Stimulated activated CD8-positive, alpha-beta memory T cell treated with anti-CD3 and anti-CD28 coated beads, Interleukin-12 subunit alpha, Interleukin-12 subunit beta, amount 100 ng/mL, for 1 hour (primary cell): ENCODE measurements around the gene SERPINE1.
A peak's percentile ranks its signal among the peaks of the same experiment; 100 is the strongest.

Experiments used
- DNase-seq: peaks from one replicate; pipeline ENCODE4 v3.0.0-alpha.2; 2020; ENCODE audit warnings: low read depth

Gene SERPINE1

DNA sequence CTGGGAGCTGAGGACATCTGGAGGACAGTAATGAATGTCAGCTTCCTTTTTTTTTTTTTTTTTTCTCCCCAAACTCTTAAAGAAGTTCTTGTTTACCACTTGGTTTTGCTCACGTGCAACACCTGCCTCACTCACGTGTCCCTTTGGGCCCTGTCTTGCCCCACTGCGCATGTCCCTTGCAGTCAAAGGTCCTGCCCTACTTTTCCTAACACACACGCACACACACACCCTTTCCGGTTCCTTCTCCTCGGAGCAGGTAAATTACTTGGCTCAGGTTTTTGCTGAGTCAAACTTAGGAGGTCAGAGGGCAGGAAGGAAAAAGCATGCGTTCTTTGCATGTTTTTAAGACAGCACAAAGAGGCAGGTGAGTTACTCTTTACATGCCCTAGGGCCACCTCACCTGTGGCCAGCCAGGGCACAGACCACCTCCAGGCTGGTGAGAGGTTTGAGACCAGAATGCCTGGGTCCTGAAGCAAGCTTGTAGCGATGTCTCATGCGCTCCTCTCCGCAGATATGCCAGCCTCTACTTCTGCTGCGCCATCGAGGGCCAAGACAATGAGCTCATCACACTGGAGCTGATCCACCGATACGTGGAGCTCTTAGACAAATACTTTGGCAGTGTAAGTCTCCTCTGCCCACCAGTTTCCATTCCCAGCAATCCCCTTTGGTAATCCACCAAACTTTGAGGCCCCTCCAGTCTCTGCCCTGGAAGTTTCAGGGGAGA lies 30.1 kb downstream of the SERPINE1 start:
- DNase-seq: no peak

DNA sequence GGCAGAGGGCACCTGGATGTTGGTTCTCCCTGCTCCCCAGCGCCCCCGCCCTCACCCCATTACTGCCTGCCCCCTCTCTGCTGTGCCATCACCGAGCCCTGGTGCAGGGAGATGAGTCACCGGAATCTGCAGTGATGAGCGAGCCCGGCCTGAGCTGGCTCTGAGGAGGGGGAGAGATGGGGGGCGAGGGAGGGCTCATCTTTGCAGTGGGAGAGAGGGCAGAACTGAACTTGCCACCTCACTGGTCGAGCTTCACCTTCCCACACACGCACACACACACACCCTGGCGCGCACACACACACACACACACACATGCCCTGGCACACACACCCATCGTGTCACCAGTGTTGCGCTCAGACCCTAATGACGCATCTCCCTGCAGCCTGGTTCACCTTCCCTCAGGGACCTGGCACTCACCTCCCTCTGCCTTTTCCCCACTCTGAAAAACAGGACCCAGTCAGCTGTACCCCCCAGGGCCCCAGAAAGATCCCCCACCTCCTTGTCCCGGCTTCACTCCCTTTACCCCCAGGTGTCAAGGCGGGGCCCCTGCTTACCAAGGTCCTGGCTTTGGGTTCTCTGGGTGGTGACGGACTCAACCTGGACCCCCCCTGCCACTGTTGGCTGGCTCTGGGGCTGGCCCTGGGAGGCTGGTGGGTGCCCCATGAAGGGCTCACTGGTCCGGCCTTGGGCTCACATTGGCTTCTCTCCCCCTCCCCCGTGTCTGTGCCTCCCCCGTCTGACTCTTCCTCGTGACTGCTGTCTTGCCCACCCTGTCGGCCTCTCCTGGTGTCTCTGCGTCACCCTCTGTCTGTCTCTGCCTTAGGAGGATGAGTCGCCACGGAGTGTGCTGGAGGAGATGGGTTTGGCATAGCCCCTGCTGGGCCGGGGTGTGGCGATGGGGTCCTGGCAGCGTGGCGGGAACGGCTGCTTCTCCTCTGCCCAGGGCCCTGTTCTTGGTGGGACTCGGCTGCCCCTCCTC lies 33.1 kb downstream of the SERPINE1 start:
- no peak for DNase-seq

DNA sequence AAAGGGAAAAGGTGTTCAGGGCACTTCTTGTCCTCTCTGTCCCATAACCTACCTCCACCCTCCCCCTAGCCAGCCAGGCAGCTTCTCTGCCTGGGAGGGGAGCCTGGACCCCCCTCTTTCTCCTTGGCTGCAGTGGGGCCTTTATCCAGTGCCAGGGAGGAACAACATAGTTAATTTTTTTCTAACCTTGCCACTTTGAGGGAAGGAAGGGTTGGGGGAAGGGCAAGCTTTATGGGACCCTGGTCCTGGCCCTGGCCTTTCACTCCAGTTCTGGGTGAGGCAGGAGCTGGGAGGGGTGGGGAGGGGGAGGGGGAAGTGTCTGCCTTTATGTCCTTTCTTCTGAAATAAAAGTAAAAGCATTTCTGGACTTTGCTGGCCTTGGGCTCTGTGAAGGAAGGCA lies 34.0 kb downstream of the SERPINE1 start:
- no peak for DNase-seq

DNA sequence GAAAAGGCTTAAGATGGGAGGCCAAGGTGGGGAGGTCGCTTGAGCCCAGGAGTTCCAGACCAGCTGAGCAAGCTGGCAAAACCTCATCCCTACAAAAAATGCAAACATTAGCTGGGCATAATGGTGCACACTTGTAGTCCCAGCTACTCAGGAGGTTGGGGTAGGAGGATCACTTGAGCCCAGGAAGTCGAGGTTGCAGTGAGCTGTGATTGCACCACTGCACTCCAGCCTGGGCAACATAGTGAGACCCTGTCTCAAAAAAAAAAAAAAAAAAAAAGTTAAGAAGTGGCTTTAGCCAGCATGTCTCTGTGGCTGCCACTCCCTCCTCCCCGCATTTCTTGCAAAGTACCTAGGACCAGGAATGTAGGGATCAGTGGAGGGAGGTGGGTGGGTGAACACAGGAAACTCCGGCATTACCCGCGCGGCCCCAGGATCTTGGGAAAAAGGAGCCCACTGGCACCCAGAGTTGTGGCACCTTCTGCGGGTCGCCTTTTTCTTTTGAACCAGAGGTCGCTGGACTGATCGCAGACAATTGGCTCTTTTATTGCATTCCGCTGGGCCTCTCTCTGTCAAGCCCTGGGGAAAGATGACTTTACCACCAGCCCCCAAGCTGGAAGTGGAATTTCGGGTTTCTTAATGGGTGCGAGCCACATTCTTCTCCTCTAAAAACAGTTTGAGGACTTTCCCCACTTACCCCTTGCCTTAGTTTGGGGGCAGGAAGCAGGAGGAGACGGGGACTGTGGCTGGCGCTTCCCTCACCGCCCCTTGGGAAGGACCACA lies 35.0 kb downstream of the SERPINE1 start:
- DNase-seq: no peak

DNA sequence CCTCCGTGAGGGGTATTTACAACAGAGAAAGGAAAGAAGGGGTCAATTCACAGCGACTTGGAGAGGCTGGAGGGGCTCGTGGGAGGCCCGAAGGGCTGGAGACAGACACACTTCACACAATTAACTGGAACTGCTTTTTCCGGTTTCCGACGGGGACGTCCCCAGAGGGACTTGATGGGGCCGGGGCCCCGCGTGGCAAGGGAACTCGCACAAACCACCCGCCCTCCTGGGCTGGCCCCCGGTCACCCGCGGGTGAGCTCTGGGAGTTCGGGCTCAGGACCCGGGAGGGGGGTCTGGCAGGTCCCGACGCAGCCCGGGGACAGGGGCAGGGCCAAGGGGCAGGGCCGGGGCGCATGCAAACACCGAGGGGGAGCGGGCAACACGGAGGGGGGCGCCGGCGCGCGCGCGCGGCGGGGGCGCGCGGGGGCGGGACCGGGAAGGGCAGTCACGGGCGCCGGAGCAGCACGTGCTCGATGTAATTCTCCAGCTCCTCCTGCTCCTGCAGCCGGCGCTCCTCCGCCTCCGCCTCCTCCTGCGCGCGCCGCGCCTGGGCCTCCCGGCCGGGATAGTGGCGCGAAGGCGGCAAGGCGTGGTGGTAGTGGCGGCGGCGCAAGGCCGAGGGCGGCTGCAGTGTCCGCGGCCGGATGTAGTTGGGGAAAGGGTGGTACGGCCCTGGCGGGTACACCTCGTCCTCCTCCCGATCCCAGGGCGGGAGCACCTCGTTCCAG lies 35.8 kb downstream of the SERPINE1 start:
- no peak for DNase-seq

DNA sequence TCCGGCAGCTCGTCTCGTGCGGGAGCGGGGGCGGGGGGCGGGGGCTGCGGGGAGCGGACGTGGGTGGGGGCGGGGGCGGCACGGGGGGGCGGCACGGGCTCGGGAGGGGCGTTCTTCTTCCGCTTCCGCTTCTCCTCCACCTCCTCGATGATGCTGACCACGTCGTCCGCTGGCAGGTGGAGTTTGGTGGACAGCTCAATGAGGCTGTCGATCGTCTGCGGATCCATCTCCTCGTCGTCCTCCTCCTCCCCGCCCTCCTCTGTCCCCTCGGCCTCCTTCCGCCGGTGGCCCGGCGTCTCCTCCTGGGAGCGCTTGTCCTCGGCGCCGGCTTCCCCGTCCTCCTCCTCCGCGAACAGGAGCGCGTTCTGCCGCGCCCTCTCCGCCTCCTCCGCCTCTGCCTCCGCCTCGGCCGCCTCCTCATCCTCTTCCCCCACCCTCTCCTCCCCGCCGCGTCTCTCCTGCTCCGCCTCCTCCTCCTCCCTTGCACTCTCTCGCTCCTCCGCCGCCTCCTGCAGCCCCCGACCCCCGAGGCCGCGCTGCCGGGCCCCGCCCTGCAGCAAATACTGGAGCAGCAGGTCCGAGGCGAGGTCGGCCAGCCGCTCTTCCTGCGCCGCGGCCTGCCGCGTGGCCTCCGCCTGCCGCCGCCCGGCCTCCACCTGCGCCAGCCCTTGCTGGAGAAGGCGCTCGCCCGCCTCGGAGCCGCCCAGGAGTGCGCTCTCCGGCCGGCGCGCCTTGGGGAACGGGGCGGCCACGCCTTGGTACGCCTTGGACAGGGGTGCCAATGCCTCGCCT lies 36.6 kb downstream of the SERPINE1 start:
- DNase-seq: no peak

DNA sequence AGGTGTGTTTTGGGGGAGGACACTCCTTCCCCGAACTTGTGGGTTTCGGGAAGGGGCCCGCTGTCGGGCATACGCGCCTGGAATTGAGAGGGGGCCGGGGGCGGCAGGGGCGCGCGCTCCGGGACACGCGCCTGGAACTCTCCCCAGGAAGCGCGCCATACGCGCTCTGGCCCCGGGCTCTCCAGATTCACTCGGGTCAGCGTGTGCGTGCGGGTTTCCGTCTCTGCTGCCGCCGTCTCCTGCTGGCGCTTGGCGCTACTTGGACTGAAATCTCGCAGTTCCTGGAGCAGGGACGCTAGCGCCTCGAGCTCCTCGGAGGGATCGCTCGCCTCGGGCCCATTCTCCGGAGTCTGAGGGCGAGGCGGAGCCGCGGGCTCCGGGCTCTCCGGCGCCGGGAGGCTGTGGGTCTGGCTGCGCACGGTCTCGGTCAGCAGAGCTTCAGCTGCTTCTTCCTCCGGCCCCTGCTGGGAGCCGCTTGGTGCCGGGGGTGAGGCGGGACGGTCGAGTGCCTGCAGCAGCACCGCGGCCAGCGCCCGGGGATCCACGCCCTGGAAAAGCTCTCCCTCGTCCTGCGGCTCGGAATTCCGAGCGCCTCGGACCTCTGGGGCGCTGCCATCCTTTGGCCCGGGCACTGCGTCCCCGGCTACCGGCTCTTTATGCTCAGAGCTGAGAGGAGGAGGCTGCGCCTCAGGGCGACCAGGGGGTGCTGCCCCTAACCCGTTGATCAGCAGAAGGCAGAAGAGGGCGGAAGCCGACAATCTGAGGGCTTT lies 37.4 kb downstream of the SERPINE1 start:
- no peak for DNase-seq

DNA sequence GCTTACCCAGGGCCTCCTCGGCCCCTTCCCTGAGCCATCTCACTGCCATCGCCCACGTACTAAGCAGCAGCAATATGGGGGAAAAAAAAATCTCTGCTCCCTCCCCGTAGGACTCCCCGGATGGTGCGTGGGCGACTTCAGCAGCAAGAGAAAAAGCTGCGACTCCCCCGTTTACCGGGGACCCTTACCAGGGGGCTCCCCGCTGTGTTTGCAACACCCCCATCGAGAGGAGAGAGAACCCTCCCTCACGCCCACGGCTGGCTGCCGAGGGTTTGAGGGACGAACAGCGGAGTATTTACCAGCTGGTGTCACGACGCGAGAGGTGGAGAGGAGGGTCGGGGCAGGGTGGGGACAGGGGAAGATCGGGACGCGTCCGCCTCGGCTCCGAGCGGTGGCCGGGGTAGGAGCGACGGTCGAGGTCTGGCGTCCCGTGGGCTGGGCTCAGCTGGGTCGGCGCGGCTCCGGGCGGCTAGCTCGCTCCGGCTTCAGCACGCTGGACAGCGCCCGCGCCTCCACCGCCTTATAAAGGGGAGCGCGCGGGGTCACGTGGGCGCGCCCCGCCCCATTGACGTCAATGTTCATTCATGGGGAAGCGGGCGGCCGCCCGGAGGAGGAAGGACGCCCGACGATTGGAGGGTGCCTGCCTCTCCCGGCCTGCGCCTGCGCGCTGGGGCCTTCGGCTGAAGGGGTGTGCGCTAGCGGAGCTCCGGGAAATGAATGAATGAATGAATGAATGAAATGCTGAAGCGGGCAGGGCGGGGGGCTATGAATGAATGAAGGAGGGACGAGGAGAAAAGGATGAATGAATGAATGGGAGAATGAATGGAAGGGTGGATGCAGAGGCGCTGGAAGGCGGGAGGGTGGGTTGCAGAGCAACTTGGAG lies 38.4 kb downstream of the SERPINE1 start, which contains the start of gene VGF:
Gene VGF (minus strand): TSS at position 495 of the 883 bp plus-strand sequence. CDS start 726 bp downstream, outside the sequence.
- DNase-seq: peak; percentile 83

DNA sequence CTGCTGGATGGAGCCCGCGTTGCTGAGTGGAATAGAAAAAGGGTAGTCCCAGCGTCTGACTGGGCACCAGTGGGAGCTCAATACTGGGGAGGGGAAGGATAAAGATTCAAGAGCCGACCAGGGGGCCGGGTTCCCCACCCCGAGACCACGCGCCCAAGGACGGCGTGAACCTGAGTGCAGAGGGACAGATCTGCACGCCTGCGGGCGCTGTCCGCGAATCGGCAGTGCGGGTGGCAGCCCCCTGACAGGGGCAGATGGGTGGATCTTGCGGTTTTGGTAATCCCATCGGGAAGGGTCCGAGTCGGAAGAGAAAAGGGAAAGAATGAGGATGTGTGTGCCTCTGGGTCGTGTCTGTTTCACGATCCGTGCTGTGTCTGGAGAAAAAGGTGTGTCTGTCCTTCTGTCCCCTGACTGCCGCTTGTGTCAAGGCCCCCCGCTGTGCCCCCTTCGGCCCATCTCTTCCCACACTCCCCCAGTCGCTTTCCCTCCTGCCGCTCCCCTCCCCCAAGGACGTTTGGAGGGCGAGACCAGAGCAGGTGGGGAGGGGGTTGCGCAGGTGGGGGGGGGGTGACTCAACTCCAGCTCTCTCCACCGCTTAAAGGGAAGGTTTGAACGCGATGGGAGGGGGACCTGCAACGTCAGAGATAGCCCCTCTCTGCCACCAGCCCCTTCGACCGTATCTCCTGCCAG lies 39.2 kb downstream of the SERPINE1 start:
- no peak for DNase-seq

DNA sequence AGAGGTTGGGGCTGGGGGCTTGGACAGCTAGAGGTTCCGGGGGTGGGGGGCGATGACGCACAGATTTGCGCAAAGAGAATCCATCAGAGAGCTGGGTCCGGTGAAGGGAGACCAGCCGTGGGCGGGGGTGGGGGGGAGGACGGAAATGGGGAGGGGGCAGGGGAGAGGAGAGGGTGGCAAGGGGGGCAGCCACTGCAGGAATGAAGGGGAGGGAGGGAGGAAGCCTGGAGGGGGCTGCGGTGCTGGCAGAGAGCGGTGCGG lies 39.7 kb downstream of the SERPINE1 start:
- DNase-seq: no peak

DNA sequence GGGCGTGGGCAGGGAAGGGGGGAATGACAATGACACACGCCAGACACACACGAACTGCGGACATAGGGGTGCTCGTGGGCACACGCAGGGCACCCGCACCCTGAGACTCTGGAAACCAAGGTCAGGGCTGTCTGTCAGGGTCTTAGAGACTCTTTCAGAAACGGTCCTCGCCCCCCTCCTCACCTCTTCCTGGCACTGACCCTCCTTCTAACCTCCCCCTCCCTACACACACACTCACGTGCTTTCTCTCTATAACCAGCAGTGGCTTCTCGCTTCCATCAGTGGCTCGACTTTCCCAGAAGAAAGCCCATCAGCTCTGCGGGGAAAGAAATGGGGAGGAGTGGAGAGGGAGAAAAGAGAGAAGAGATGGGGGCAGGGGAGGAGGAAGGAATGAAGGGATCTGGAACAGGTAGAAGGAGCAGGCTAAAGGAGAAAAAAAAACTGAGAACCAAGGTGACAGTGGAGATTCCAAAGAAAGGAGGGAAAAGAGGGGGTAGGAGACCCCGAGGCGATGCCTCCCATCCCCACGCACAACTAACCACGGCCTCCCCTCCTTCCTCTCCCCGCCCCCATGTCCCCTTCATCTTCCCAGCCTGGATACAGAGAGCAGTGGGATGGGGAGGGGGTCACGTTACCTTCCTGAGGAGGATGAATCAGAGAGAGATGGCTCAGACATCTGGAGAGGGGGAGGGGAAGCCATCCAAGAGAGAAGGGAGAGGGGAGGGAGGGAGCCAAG lies 40.2 kb downstream of the SERPINE1 start:
- no peak for DNase-seq

DNA sequence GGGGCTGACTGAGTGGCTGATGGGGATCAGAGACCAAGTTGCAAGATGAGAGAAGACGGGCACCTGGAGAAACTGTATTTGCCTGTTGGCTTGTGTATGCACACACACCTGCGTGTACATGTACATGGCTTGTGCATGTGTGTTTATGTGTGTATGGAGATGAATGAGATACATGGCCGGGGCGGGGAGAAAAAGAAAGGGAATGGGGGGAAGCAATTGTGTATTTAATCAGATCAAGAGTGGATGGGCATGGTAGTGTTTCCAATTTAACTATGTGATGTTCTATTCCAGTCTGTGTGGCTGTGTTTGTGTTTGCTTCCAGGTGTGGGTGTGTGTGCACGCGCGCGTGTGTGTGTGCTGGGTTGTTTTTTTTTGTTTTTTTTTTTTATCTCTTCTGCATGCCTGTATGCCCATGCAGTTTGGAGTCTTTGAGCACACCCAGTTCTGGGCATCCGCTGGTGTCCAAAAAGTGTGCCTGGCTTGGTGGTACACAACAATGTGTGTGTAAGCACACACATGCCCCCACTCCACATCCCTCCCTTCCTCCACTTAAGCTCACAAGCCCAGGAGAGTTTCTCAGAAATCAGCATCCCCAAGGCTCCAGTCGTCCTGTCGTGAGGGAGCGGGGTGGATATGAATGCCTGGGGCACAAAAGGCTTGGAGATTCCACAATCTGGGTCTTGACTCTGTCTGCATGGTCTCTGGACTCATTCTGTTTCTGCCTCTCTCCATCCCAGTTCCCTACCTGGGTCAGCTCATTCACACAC lies 40.9 kb downstream of the SERPINE1 start:
- DNase-seq: no peak

DNA sequence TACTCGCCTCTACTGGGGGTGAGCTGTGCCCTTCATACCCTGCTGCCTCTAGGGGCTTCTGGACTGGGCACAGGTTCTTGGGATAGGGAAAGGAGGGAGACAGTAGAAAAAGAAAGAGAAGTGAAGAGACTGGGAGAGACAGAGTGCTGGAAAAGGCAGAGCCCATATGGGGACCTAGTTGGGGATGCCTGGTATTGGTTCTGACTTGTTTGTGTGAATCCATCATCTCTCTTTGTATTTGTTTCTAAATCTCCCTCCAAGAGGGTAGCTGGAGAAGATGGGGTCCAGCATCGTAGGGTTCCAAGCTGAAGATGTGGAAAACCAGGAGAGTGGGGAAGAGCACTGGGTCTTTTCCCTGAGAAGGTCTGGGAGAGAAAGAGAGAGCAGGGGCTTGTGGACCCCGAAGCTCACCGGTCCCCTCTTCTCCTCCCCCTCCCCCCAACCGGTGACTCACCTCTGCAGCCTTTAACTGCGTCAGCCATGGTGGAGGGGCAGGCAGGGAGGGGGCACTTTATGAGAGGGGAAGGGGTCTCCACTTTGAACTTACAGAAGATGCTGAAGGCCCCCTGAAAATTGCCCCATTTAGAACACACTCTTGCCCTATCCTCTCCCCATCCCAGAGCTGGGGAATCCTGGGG lies 41.6 kb downstream of the SERPINE1 start:
- DNase-seq: no peak

DNA sequence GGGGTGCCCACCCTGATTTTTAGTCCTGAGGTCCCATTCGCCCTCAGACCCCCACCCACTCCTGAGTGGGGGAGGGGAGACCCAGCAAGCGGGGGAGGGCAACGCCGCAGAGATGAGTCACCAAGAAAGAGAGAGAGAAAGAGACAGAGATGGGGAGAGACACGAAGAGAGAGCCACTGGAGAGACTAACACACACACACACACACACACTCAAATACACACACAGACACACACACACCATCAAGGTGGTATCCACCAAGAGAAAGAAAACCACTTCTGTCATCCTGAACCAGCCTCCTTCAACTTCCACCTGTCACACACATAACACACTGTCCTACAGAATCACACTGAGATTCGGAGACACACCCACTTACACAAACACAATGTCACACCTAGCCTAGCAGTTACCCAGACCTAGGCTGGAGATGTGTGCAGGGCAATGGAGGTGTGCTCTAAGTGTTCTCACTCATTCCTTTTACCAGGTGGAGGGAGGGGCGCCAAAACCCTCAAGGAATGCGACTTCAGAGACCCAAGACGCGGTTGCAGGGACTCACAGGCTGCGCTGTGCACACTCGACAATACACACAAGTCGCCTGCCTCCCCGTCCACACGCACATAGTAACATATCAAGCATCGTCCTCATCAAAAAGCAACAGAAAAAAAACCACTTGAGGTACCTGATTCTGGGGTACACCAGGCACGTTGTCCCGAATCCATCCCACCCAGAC lies 42.4 kb downstream of the SERPINE1 start:
- DNase-seq: no peak

DNA sequence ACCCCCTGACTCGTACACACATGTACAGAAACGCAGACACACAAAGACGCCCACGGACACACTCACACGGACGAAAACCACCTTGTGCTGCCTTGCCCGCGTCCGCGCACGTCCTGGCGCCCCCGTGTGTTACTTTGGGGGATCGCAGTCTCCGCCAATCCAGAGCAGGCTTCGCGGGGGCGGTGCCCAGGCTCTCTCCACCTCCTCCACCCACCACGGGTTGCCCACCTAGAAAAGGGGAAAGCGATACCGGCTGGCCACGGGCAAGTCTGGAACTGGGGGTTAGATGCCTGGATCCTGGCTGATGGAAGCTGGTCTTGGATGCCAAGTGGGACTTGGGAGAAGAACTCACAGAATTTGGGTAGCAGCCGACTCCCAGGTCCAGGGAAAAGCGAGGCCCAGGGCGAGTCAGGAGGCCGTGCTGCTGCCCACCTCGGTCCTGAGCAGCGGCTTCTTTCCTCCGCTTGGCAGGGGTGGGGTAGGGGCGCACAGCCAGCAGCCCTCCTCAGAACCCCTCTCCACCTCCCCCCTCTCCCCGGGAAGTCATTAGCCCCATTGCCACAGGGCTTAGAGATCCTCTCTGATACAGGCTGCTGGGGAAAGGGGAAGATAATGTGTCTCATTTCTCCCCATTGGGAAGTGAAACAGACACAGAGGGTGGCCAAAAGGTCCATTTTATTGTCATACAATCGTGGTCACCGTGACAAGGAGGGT lies 43.1 kb downstream of the SERPINE1 start:
- peak; percentile 73 for DNase-seq
